HepG2 (cell line): ENCODE measurements around the gene RNF183. TPM values are rescaled to one million over a fixed set of nuclear protein-coding genes. Genes with fewer than 3 reads are reported as not detected.

Source experiments
- CENPBD1 ChIP-seq: sonication (generic); formaldehyde crosslinking; IDR thresholded peaks from 2 replicates; pipeline ENCODE4 v1.8.0; 2022; ENCODE audit warnings: missing genetic modification reagents, low read depth, mild to moderate bottlenecking, borderline replicate concordance
- EP300 ChIP-seq, 3 experiments: sonication (generic) in 1 of 3; formaldehyde crosslinking in 1 of 3; IDR thresholded peaks; 2 replicates each; pipeline versions ENCODE4 v1.5.1 to v1.6.1; 2011 to 2020; ENCODE audit warnings: low read depth in 2 of 3, low read length in 2 of 3, borderline replicate concordance in 1 of 3, improper control_type of control experiment in 1 of 3, mild to moderate bottlenecking in 1 of 3, missing genetic modification reagents in 1 of 3, moderate library complexity in 1 of 3
- FOXC1 ChIP-seq: sonication (generic); formaldehyde crosslinking; IDR thresholded peaks from 2 replicates; pipeline ENCODE4 v1.8.0; 2022; ENCODE audit warnings: mild to moderate bottlenecking, missing genetic modification reagents, borderline replicate concordance
- HES4 ChIP-seq: sonication (generic); formaldehyde crosslinking; IDR thresholded peaks from 2 replicates; pipeline ENCODE4 v1.9.0; 2021; ENCODE audit warnings: mild to moderate bottlenecking, missing genetic modification reagents, borderline replicate concordance
- HMG20B ChIP-seq: conservative IDR thresholded peaks from 2 replicates; pipeline ENCODE4 v1.6.1; 2016; ENCODE audit warnings: missing genetic modification reagents, missing compliant biosample characterization
- HNF4A ChIP-seq: sonication (generic); formaldehyde crosslinking; IDR thresholded peaks from 2 replicates; pipeline ENCODE4 v1.4.0; 2020; ENCODE audit warnings: missing genetic modification reagents
- MXD1 ChIP-seq: sonication (generic); formaldehyde crosslinking; IDR thresholded peaks from 2 replicates; pipeline ENCODE4 v1.4.0; 2020; ENCODE audit warnings: mild to moderate bottlenecking, missing genetic modification reagents
- MXI1 ChIP-seq: IDR thresholded peaks from 3 replicates; pipeline ENCODE4 v1.6.1; 2012; ENCODE audit warnings: low read depth, low read length, inconsistent platforms, borderline replicate concordance
- PAXIP1 ChIP-seq: sonication (generic); formaldehyde crosslinking; conservative IDR thresholded peaks from 2 replicates; pipeline ENCODE4 v1.4.0; 2020; ENCODE audit warnings: mild to moderate bottlenecking, missing genetic modification reagents, moderate library complexity
- POGZ ChIP-seq: sonication (generic); formaldehyde crosslinking; IDR thresholded peaks from 2 replicates; pipeline ENCODE4 v1.4.0; 2020; ENCODE audit warnings: mild to moderate bottlenecking, missing genetic modification reagents
- ZNF142 ChIP-seq: sonication (generic); formaldehyde crosslinking; IDR thresholded peaks from 2 replicates; pipeline ENCODE4 v1.4.0; 2020; ENCODE audit warnings: missing genetic modification reagents
- ZNF264 ChIP-seq: sonication (generic); formaldehyde crosslinking; IDR thresholded peaks from 2 replicates; pipeline ENCODE4 v1.4.0; 2020; ENCODE audit warnings: missing genetic modification reagents
- ZNF343 ChIP-seq: sonication (generic); formaldehyde crosslinking; IDR thresholded peaks from 2 replicates; pipeline ENCODE4 v1.4.0; 2020; ENCODE audit warnings: mild to moderate bottlenecking, missing genetic modification reagents
- ZNF383 ChIP-seq: sonication (generic); formaldehyde crosslinking; IDR thresholded peaks from 2 replicates; pipeline ENCODE4 v1.4.0; 2020; ENCODE audit warnings: missing genetic modification reagents, mild to moderate bottlenecking, borderline replicate concordance
- ZNF451 ChIP-seq: sonication (generic); formaldehyde crosslinking; IDR thresholded peaks from 2 replicates; pipeline ENCODE4 v1.5.0; 2020; ENCODE audit warnings: mild to moderate bottlenecking, missing genetic modification reagents
- ZNF484 ChIP-seq: sonication (generic); formaldehyde crosslinking; IDR thresholded peaks from 2 replicates; pipeline ENCODE4 v1.5.1; 2020; ENCODE audit warnings: mild to moderate bottlenecking, low read depth, missing genetic modification reagents, borderline replicate concordance
- ZNF570 ChIP-seq: sonication (generic); formaldehyde crosslinking; IDR thresholded peaks from 2 replicates; pipeline ENCODE4 v1.4.0; 2020; ENCODE audit warnings: mild to moderate bottlenecking, missing genetic modification reagents, borderline replicate concordance
- polyA plus RNA-seq, 8 experiments: library from polyadenylated mRNA; depleted of rRNA in 3 of 8; stranded (reverse) in 7 of 8; unstranded in 1 of 8; fragments of >200 nt; fragmentation: Illumina TruSeq in 4 of 8; extraction: Trizol in 4 of 8; gene quantifications; 2 replicates each; pipeline versions ENCODE4 v1.2.1 to v1.2.3, GENCODE V29; 2011 to 2016; ENCODE audit warnings: low read depth in 4 of 8, missing spikeins in 1 of 8, mixed read lengths in 1 of 8; ENCODE audit not compliant: insufficient read depth in 1 of 8
- total RNA-seq, 5 experiments: library from RNA; depleted of rRNA; stranded (reverse); fragments of >200 nt; fragmentation: Illumina TruSeq; extraction: Trizol; gene quantifications; 2 replicates each; pipeline ENCODE4 v1.2.3, GENCODE V29; 2016; ENCODE audit warnings: low read depth in 1 of 5

Gene RNF183
- total and polyA plus RNA-seq, 2 of the 13 experiments (the other 11 are each of a cell fraction or from before 2014, with no cell fraction given) = 0.13 to 6.5 TPM

- TF ChIP-seq ZNF451 (CRISPR knock-in tag) = peak; percentile 87; the same call in 1 of the 2 replicates
- peak; percentile 78; the same call in 1 of the 2 replicates for TF ChIP-seq HMG20B (CRISPR knock-in tag)
- 0 out of 2 replicates have a peak, but pooled peaks have one; percentile 77 for TF ChIP-seq ZNF343 (CRISPR knock-in tag)
- TF ChIP-seq ZNF383 = no peak
- TF ChIP-seq HES4 (CRISPR knock-in tag) = peak; percentile 86; the same call in 1 of the 2 replicates
- TF ChIP-seq POGZ (CRISPR knock-in tag) = peak; percentile 97
- TF ChIP-seq ZNF264 (CRISPR knock-in tag) = peak; percentile 70
- TF ChIP-seq PAXIP1 (CRISPR knock-in tag) = peak; percentile 72
- TF ChIP-seq ZNF484 (CRISPR knock-in tag) = no peak
- peak; percentile 95; the same call in 2 of the 3 replicates for TF ChIP-seq MXI1
- peak; percentile 51; the same call in 1 of the 2 replicates for TF ChIP-seq HNF4A (CRISPR knock-in tag)
- no peak for TF ChIP-seq ZNF570 (CRISPR knock-in tag)
- peak; percentile 51; the same call in 1 of the 2 replicates for TF ChIP-seq MXD1 (CRISPR knock-in tag)
- peak in 1 of 2 experiments; percentile 56; a peak in 1 of 4 replicates for TF ChIP-seq EP300 (IDR thresholded peaks at IDR 0.05; ENCODE audit: low read depth in 2 of 2, low read length in 2 of 2)
- peak; percentile 60; the same call in 1 of the 2 replicates for TF ChIP-seq EP300 (CRISPR knock-in tag; IDR thresholded peaks at IDR 0.05; ENCODE audit: borderline replicate concordance)
- peak; percentile 65; the same call in 1 of the 2 replicates for TF ChIP-seq FOXC1
- peak; percentile 95 for TF ChIP-seq ZNF142 (CRISPR knock-in tag)
- no peak for TF ChIP-seq CENPBD1
These were observed 37.0 kb upstream of the RNF183 start, which contains the start of gene WDR31 (continued) for GRCh38 chr9:113340011-113340699.
